GM19238 (cell line): ENCODE results near the gene CRP.
"Not testable (repeated sequence)": the region's sequence is repeated elsewhere in the genome, so short reads cannot be mapped to it uniquely, and the experiment has no call there.

ENCODE experiments used
- DNase-seq: peaks from one replicate; pipeline ENCODE4 v3.0.0; 2011; ENCODE audit warnings: low spot score; ENCODE audit not compliant: insufficient read length

CRP gene, protein sequence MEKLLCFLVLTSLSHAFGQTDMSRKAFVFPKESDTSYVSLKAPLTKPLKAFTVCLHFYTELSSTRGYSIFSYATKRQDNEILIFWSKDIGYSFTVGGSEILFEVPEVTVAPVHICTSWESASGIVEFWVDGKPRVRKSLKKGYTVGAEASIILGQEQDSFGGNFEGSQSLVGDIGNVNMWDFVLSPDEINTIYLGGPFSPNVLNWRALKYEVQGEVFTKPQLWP

DNA sequence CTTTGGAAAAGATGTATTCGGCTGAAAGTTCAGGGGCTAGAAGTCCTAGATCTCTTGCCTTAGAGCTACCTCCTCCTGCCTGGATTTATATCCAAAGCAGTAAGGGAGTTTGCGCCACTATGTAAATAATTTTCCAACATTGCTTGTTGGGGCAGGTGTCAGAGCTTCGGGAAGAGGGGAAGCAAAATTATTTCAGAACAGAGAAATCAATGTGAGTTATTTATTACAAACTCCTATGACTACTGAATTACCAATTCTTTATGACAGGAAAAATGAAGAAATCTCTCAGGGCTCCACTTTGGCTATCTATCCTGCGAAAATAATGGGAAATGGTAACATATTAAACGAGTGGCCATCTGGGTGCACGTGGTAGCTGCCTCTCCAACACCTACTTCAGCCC lies at the start of gene CRP:
Gene CRP (minus strand): TSS at position 61 of the 400 bp plus-strand sequence. CDS start 104 bp downstream, outside the sequence.
- no peak for DNase-seq

DNA sequence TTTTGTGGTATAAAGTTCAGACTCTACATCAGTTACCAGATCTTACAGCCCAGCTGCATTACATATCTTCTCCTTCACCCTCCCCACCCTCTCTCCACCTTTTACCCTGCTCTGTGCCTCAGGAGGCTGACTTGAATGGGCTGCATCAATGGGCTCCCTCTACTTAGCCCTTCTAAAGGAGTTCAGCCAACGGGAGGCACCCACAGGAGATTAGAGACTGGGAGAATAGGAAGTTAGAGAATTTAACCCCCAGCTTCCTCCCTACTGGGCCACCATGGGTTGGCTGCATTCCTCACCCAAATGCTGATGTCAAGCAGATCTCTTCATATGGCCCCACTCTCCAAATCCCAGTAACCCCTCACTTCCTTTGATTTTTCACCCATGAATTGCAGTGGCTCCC lies 49.3 kb upstream of the CRP start:
- no peak for DNase-seq

DNA sequence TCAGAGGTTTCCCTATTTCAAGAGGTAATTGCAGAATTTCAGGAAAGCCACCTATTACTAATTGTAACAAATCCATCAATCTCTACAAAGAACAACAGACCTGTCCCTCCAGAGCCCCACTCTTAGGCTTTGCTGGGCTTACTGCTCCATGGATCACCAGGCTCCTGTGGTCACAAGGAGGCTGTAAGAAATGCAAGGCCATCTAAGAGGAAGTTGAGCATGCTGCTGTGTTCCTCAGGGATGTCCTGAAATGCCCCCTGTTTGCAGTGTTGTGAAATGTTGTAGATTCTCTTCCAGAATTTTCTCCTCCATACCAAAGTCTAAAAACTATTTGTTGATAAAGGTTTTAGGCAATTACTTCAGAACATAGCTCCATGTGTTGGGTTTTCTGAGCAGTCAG lies 42.0 kb upstream of the CRP start:
- no peak for DNase-seq

DNA sequence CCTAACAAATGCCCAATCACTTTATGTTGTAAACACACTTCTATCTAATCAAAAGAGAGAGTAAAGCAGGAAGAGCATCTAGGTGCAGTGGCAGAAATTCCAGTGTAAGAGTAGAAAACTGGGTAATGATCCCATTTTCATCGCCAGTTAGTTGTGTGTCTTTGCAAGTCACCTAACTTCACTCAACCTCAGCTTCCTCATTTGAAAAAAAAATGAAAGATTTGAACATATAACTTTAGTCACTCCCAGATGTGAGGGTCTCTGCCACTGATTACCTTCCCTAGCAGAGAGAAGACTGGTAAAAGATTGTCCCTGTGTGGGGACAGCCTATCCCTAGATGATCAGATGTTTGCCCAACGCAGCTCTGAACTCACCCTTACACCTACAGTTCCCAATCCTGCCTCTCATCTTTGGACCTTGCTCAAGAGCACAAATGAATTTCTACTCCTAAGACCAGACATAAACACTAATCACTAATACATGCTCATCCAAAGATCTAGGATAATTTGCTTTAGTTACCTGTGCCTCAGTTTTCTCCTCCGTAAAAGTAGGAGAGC lies 41.1 kb upstream of the CRP start:
- DNase-seq, result no peak

DNA sequence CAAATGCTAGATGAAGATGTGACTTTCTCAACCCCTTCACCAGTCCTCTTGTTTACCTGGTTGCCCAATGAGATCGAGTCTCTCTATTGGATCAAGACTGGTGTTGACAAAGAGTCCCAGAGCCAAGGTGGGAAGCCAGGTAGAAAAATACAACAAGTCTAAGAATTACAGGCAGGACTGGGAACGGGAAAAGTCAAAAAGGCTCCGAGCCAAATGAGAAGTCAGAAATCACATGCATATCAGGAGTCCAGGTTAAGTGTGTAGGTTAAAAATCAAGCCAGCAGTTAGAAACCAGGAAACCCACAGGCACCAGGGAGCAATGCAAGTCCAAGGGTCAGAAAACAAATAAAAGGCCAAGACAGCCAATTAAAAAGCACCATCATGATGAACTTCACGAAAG lies 39.0 kb upstream of the CRP start:
- no peak for DNase-seq

DNA sequence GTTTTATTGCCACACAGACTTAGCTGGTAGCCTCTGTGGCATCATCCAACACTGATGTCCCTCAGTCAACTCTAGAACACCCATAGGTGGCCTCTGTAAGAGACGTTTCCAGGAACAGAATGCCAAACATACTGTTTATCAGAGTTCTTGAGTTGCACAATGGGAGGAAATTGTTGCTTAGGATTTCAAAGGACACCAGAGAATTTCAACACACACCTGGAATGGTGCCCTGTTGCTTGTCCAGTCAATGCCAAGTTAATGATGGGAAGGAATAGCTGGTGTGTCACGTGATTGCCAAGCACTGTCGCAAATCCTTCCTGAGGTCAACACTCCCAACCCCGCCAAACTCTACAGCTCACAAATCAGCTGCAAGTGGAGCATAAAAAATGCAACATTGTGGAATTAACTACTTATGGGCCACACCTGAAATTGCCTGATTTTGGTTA lies 37.8 kb upstream of the CRP start:
- DNase-seq, result no peak

DNA sequence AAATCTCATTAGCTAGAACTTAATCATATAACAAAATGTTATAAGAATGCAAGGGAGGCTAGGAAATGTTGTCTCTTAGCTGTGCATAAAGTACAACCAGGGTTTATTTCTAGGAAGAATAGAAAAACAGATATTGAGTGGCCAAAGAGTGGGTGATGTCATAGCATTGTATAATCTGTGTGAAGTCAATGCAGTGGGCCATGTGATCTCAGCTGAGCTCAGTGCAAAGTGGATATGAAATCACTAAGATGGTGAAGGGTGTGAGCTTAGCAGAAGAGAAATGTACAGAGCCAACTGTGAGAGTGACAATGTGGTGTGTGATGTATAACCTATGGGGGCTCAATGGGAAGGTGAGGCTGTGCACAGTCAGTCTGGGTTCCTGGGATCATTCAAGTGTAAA lies 36.6 kb upstream of the CRP start:
- no peak for DNase-seq

DNA sequence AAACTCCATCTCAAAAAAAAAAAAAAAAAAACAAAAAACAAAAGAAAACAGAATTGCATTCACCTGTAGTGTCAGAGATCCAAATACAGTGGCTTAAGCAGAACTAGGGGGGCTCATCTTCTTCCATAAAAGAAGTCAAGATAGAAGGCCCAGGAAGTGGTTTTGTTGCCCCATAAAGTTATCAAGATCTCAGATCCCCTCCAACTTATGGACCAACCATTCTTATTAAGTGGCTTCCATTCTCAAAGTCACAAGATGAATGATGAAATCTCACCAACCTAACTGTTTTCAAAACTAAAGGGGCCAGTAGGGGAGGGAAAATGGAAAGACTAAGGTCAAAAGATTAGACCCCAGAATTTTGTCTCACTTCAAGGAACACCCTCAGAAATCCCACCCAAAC lies 36.2 kb upstream of the CRP start:
- no peak for DNase-seq

DNA sequence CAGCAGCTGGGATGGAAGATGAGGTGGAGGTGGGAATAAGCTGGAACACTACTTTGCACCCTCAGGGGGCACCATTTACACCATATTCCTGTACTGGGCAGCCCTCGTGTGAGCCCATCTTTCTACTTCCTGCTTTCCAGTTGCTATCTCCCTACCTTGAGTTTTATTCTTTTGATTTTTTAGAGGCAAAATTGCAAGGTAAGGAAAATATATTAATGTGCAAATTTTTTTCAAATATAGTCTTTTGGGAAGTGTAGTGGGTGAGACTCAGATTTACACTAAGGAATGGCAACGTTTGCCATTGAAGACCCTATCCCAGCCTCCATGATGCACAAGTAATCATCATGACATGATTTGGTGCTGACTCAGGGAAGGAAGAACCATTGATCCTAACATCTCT lies 35.2 kb upstream of the CRP start:
- DNase-seq, result no peak

DNA sequence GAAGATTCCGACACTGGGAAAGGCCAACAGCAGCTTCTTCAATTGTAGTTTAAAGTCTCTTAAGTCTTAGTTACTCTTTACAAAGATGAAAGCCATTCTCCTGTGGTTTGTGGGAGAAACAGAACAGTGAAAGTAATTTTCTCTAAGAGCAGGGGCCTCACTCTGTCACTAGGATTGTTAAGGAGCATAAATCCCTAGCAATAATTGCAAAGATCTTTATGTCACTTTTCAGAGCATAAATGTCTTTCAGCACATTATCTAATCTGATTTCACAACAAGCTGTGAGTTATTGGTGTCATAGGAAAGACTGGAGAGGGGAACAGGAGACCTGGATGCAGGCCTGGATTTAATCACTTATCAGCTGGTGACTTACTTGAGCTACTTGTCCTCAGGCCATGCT lies 34.0 kb upstream of the CRP start:
- DNase-seq, result no peak

DNA sequence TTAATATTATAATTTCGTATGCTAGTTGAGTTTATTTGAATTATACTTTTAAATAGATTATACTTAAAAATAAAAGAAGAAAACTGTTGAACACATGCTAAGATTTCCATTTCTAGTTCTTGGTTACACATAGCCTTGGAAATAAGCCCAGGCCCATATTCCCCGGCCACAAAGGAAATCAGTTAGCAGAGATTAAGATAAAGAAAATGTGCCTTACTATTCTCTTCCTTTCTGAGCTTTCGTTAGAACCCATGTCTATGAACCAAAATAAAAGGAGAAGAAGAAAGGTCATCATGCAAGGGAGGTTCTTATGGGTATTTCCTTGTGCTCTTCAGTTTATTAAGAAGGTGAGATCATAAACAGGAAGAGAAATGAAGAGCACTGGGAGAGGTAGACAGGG lies 32.3 kb upstream of the CRP start:
- DNase-seq, result no peak

DNA sequence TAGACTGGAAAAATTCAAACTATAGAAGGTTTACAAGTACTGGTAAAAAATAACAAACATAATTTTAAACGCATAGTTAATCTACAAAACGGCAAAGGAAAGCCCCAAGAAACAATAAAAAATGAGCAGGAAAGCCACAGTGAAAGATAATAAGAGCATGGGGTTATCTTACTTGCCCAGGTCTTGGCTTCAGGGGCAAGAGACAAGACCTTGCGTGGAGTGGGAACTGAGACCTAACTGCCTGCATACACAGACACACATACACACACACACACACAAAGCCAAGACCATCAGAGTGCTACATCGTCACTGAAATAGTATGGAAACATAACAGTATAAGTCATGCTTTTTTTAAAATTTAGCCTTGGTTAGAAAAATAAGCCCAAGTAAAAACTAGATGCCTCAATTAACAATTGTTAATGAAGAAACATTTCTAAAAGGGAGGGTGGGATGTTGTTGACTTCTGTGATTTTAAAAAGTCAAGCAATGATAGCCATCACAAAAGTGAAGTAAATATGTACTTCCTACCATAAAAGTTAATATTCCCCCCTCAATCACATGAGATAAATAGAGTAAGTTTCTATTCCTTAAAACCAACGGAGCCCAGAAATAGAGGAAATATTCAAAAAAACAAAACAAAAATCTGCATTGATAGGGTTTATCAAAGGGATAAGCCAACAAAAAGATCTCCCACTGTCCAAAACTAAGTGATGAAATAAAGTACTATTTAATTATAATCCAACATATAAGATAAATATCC lies 29.4 kb upstream of the CRP start:
- no peak for DNase-seq

DNA sequence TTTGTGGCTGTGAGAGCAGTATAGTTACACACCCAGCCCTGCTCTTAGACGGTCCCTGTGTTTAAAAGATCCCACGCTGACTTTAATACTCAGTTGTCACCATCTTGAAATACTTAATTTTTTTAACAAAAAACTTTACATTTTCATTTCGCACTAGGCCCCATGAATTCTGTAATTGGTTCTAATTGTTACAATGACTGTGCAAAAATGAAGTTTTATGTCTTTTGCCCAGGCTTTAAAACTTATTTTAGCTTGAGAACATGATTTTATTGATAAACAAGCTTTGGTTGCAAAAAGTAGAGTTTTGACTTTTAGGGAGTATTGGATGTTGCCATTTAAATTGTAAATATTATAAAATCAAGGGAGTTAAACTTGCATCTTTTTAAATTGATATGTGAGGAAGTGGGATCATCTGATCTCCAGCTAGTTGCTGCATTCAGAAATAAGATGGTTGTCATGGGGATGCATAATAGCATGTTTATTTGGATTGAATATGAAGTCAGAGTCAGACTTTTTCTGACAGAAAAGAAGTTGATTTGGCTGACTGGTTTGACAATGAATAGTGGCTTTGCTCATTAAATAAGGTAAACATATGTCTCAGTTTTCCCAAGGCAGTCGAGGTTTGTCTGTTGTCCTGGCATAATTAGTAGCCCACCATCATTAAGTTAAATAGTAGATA lies 23.0 kb upstream of the CRP start:
- no peak for DNase-seq

DNA sequence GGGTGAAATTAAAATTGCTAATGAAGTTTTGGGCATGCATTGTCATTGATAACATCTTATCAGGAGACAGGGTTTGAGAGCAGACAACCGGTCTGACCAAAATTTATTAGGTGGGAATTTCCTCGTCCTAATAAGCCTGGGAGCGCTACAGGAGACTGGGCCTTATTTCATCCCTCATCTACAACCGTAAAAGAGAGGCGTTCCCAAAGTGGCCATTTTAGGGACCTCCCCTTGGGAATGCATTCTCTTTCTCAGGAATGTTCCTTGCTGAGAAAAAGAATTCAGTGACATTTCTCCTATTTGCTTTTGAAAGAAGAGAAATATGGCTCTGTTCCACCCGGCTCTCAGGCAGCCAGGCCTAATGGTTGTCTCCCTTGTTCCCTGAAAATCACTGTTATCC lies 8.8 kb upstream of the CRP start:
- not testable (repeated sequence) for DNase-seq

DNA sequence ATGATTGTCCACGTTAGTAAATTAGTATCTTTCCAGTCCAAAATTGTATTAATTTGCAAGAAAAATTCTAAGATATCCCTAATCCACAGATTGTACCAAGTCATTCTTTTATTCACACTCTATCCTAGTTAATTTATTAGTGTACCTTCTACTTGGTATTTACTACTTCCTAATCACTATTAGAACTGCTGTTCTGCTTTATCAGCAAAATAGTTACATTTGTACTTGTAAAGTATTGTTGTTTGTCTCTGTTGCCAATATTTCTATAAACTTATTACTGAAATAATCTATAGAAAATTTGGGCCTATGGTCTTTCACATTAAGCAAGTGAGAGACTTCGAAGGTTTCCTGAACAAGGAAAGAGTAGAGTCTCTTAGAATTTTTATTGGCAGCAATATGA lies 5.6 kb upstream of the CRP start:
- no peak for DNase-seq

DNA sequence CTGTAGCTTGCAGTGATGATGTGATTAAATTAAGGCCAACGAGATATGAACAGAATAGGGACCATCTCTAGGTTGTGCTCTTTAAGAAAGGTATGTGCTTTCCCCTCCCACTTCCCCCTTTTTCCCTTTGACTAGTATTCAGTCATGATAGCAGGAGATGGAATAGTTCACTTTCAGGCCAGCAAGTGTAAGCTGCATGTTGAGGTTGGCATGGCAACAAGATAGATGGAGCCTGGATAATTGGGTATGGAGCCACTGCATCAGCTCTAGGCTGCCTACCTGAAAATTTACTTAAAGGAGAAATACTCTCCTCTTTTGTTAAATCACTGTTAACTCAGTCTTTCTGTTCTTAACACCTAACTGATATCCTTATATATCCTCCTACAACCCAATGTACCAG lies 1.5 kb upstream of the CRP start:
- no peak for DNase-seq

DNA sequence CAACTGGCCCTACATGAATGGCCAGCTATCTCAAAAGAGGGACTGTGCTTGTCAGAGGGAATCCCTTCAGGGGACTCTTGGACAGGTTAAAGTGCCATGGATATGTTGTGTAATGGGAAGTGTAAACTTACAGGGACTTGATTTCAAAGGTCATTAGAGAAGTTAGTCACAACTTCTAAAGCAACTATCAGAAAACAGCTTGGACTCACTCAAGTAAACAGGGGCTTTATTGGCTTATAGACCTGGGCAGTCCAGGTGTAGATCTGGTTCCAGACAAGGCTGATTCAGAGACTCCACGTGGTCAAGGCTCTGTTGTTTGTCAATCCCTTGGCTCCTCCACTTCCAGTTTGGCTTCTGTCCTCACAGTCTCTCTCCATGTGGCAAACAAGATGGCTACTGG lies 2.3 kb downstream of the CRP start:
- no peak for DNase-seq

DNA sequence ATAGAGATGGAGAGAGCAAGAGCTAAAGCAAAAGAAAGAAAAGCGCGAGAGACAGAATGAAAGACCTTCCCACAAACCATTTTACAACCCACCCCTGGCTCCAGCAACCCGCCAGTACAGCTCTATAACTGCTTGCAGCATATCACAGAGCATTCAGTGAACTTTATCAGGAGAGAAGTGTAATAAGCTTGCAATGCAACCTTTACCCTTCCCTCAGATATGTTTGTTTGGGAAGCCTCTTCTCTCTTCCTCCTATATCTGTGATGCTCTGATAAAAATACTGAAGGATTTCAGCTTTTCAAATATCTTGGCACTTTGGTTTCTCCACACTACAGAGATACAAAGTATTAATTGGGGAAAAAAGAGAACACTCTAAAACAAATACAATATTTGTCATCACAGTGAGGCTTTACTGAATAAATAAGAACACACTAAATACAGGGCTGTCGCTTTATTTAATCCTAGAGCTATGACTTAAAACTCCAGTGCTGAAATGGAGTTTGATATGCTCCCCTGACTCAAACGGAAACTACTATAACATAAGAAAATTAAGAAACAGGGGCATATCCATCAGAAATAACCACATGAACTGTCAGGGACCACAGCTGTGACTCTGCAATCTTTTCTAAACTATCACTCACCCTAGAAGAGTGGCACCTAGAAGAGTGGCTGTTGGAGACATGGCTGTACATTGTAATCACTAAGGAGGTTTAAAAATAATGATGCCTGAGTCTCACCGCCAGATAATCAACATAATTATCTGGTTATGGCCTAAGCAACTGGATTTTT lies 6.7 kb downstream of the CRP start:
- DNase-seq, result no peak

DNA sequence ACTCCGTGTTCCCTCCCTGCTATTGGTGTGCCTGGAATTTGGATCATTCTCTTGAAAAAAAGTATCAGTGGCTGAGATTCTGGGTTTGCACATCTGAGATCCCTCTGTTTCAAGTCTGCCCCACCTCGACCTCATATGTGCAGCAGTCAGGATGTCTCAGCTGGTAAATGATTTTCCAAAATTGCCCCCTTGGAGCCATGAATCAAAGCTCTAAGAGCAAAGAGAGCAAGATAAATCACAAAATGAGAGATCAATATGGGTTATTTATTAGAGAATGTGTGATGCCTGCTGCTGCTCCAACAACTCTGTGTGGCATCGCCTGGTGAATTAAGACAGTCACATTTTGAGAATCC lies 8.5 kb downstream of the CRP start:
- DNase-seq, result no peak

DNA sequence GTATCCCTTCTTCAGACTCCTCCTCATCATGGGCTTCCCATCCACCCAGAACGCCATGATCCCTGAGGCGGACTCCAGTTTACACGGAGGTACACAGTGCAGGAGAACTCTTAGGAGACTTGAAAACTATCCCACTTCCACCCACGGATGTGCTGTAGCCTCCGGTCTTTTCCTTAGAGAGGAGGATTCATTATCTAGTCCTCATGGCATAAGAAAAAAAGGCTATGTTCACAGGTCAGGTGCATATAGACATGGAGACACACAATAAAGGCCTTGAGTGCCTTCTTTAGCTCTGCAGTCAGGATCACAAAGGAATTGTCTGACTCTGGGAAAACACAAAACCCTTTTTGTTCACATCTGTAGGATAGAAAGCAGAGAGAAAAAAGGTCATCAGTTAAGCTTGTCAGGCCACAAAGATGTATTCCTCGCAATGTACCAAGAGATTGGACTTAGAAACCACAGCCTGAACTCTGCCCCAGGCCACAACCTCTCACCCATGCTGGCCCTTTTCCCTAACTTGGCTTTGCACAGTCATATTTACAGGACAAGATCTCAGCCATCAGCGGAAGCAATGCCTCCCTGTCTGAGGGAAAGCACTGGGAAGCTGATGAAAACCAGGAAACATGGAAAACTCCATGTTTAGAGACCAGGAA lies 9.0 kb downstream of the CRP start:
- DNase-seq, result no peak

DNA sequence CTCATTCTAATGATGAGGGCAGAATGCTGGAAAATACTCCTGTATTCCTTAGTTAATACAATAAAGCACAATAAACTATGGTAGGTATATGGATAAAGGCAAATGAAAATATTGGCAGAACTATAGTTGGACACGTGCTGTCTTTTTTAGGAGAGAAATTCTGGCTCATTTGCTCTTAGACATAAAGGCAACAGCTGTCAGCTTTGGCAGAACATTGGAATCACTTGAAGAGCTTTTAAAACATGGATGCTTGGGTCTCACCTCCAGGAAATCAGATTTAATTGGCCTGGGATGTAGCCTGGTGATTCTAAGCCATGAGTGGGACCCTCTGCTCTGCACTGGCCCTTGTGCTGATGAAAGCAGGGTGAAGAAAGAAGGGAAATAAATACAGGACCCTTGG lies 9.9 kb downstream of the CRP start:
- no peak for DNase-seq
